Activated gamma-delta T cell treated with anti-CD3 and anti-CD28 coated beads, Interleukin-2, amount 50 U/mL, for 16 hours (primary cell): ENCODE measurements around the gene WDPCP.
"Not testable (repeated sequence)": the region's sequence is repeated elsewhere in the genome, so short reads cannot be mapped to it uniquely, and the experiment has no call there.

Experiments
- DNase-seq: peaks from one replicate; pipeline ENCODE4 v3.0.0-alpha.2; 2020; ENCODE audit warnings: low read depth

Gene WDPCP

DNA sequence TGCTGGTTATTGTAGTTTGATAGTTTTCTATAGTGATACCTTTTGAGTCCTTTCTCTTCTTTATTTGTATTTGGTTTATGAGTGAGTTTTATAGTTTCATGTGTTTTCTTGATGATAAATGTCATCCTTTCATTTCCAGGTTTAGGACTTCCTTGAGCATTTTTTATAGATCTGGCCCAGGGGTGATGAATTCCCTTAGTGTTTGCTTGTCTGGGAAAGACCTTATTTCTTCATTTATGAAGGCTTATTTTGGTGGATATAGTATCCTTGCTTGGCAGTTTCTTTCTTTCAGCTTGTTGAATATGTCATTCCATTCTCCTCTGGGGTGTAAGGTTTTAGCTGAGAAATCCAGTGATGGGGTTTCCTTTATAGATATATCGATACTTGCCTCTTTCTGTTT, 483.8 kb downstream of the WDPCP start:
- no peak for DNase-seq

DNA sequence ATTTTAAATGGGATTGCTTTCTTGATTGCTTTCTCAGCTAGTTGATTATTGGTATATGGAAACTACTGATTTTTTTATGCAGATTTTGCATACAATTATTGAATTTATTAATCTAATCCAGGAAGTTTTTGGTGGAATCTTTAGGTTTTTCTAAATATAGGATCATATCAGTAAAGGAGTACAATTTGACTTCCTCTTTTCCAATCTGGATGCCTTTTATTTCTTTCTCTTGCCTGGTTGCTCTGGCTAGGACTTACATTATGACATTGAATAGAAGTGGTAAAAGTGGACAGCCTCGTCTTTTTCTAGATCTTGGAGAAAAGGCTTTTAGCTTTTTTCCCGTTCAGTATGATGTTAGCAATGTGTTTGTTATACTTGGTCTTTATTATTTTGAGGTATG, 486.3 kb downstream of the WDPCP start:
- DNase-seq, result no peak

DNA sequence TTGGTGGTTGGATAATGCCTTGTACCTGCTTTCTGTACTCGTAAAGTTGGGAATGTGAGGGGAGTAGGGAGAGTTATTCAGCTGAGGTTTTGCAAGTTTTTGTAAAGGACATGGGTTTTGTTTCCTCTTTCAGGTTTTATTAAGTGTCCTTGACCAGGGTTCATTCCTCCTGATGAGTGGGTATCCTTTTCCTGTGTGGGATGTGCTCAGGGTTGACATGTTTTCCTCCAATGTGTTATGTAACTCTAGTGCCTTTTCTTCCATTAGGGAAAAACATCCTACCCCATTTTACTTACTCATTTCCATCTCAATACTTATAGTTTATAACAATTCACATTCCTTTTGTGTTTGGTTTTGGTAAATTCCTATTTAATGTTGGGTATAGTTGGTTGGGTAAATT, 489.2 kb downstream of the WDPCP start:
- no peak for DNase-seq

DNA sequence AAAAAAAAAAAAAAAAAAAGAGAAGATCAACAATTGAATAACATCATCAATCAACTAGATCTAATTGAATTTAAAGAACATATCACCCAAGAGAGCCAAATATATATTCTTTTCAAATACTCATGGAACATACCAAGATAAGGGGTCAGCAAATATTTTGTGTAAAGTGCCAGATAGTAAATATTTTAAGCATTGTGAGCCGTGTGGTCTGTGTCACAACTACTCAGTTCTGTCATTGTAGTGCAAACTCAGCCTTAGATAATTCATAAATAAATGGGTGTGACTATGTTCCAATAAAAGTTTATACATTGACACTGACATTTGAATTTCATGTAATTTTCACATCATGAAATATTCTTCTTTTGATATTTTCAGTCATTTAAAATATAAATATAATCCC, 491.8 kb downstream of the WDPCP start:
- DNase-seq, result no peak

DNA sequence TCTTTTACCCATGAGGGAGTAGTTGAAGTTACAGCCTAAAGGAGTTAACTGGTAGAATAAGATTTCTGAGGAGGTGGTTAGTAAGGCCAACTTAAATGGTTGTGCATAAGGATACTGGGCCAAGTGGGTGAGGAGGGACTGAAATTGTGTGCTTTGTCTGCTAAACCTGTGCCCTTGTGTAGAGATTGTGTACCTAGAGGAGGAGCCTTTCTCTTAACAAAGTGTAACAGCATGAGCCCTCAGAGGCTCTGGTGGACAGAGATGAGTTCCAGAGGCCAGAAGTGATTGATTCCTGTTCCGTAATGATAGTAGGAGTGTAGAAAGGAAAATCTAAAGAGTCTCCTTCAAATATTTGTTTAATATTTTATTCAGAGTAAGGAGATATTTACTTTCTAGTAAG, 494.8 kb downstream of the WDPCP start:
- DNase-seq, result no peak

DNA sequence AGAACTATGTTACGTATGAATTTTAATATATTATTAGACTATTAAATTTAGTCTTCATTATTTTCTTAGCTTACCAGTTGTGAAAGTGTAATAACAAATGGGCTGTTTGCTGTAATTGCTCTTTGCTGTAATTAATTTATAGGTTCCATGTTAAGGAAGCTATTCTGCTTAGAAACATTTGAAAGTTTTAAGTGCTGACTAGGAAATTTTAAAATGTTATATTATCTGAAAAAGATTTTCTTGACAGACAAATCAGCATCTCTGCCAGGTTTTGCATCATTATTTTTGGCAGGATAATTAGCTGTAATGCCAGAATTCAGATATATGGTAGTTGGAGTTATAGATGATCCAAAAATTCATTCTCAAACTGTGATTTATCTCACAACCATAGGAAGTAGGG, 495.4 kb downstream of the WDPCP start:
- no peak for DNase-seq

DNA sequence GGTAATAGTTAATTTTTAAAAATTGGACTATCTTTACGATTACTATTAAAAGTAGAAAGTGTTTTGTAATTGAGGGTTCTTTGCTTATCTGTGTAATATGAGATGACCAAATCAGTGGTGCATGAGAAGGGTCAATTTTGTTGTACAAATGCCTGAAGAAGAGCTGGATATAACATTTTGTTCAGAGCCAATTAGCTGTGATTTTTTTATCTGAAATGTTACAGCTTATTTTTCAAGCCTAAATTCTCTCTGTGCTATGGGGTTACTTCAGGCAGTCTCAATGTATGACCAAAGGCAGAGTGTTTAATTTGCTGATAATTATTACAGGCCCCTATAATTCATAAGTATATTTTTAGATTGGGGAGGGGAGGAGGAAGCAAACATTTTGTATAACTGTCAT, 495.9 kb downstream of the WDPCP start:
- no peak for DNase-seq

DNA sequence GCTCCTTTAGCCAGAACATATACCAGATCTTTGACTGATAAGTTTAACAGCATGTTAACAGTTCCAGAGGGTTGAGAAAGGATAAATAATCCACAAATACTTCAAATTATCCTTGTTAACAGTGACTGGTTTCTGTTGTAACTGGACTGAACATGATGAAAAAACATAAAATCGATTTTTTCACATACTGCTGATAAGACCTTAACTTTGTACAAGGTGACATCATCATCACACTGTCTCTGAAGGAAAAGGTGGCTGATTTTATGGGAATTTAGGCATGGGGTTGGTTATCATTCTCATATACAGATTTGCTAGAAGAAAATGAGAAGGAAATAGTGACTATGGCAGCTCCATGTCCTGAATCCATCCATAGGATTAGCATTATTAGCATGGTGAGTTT, 501.6 kb downstream of the WDPCP start:
- DNase-seq, result no peak

DNA sequence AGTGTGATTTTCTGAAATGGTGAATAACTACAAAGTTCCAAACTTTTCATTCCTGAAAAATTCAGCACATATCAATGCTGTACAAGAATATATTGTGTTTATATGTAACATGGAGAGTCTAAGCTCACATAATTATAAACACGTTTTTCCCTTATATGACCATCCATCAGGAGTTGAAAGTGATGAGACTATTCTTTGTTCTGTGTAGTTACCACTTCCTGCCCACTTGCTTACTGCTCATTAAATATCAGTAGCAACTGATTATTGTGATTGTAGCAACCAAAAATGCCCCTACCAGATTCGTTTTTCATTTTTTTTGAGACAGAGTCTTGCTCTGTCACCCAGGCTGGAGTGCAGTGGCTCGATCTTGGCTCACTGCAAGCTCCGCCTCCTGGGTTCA, 506.9 kb downstream of the WDPCP start:
- DNase-seq, result no peak

DNA sequence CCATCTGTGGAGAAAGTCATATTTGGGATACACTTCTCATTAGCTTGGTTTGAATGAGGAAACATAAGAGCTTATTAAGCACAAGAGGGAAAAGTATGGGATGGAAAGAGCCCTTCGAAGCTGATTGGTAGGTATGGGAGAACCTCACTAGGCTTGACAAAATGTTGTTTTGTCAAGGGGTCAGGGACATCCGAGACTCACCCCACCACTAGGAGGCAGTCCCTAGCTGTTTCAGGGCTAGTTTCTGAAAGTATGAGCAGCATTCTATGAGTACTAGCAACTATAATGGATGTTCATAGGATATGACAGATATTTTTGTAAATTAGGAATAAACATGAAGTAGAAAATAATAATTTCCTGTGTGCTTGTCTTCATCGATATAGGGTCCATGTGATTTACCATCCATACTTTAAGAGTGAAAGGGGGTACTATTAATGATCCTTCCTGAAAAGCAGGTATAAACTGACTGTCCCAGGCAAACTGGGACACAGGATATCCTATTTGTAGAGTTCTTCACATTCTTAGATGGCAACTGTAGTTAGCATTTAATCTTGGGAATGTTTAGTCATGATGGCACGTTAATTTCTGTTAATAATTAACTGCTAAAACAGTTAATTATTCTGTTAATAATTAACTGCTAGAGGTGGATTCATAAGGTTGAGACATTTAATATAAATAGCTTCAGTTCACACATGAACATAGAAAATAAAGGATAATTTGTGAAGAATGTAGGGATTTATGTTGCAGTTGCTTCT, 509.2 kb downstream of the WDPCP start:
- DNase-seq, result no peak

DNA sequence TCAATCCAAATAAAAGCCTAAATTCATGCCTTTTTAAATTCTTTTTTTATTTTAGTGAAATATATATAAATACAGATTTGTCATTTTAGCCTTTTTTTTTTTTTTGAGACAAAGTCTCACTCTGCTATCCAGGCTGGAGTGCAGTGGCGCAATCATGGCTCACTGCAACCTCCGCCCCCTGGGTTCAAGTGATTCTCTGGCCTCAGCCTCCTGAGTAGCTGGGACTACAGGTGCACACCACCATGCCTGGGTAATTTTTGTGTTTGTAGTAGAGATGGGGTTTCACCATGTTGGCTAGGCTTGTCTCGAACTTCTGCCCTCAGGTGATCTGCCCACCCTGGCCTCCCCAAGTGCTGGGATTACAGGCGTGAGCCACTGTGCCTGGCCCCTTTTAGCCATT, 513.9 kb downstream of the WDPCP start:
- not testable (repeated sequence) for DNase-seq

DNA sequence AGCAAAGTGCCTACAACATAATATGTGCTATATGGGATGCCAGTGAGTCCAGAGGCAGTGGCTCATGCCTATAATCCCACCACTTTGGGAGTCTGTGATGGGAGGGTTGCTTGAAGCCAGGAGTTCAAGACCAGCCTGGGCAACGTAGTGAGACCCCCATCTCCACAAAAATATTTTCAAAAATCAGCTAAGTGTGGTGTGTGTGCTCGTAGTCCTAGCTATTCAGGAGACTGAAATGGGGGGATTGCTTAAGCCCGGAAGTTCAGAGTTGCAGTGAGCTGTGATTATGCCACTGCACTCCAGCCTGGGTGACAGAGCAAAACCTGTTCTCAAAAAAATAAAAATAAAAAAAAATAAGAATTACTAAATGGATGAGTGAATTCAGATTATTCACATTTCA, 514.3 kb downstream of the WDPCP start:
- DNase-seq, result no peak

DNA sequence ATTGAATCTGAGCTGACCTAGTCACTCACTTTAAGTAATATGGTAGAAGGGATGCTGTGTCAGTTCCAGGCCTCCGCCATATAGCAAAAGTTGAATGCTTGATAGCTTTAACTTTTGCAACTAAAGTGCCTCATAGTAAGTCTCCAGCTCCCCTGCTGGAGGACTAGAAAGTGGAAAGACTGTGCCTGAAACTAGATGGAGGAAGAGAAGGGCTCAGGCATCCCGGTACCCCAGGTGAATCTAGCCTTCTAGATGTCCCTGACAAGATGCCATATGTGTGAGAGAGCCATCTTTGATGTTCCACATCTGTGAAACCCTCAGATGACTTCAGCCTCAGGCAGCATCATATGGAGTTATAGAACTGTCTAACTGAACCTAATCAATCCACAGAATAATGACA, 516.6 kb downstream of the WDPCP start:
- no peak for DNase-seq
